HuH-7.5 (cell line): Measurements from ENCODE around the gene LTB.
"Not testable (repeated sequence)": the region's sequence is repeated elsewhere in the genome, so short reads cannot be mapped to it uniquely, and the experiment has no call there.

Experiments used
- DNase-seq: peaks from one replicate; pipeline ENCODE4 v3.0.0; 2011; ENCODE audit warnings: low spot score

Gene LTB

DNA sequence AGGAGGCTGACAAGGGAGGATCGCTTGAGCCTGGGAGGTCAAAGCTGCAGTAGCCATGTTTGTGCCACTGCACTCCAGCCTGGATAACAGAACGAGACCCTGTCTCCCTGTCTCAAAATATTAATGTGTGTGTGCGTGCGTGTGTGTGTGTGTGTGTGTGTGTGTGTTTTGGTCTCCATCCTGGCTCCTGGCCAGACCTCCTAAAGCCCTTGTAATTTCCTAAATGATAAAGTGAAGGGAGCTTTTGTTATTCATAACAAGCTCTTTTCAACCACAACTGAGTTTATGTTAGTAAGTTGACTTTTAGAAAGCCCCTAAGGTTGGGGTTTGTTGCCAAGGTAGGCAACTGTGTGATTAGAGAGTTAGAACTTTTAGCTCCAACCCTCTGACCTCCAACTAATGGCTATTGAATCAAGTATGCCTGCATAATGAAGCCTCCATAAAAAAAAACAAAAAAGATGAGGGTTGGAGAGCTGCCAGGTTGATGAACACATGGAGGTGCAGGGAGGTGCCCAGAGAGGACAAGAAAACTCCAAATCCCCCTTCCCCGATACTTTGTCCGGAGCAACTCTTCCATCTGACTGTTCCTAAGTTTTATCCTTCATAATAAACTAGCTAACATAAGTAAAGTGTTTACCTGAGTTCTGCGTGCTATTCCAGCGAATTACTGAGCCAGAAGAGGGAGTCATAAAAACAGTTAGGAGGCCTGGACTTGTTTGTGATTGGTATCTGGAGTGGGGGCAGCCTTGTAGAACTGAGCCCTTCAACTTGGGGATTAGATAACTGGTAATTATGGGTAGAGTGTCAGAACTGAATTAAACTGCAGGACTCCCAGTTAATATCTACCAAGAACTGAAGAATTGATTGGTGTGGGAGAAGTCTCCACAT lies 27.5 kb upstream of the LTB start:
- DNase-seq: no peak

DNA sequence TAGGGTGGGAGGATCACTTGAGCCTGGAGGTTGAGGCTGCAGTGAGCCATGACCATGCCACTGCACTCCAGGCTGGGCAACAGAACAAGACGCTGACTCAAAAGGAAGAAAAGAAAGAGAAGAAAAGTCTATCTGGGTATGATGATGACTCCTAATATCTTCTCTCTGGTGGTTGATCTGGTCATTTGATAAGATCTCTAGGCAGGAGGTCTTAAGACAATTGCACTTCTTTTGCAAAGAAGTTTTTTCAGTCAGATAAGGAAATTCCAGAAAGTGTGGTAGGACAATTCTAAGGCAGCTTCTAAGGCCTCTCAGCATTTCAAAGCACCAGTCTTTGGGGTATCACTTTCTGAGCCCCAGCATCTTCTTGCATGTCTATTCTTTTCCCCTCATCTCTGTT lies 25.1 kb upstream of the LTB start:
- no peak for DNase-seq

DNA sequence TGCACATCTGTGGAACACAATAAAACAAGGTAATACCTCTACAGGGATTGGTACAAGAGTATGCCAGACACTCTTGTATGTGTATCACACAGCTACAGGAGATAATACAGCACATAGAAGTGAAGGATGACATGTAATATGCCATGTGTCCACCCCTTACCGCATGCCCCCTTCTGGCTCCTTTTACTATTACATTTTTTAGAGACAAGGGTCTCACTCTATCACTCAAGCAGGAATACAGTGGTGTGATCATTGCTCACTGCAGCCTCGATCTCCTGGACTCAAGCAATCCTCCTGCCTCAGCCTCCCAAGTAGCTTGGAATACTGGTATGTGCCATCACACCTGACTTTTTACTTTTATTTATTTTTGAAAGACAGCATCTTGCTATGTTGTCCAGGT lies 14.8 kb upstream of the LTB start:
- no peak for DNase-seq

DNA sequence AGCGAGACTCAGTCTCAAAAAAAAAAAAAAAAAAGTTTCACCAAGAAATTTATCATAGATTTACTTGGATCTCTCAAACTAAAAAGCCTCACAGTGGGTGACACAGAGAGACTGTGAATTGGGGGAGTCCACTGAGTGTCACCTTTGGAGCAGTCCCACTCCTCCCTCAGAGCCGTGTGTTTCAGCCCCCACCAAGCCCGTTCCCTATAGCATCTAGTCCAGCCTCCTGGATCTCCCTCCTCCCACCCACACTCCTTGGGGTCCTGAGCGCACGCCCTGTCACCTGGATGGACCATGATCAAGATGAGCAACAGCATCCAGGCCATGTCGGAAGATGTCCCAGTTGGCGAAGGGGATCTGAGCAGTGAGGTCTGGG lies 10.2 kb upstream of the LTB start:
- no peak for DNase-seq

DNA sequence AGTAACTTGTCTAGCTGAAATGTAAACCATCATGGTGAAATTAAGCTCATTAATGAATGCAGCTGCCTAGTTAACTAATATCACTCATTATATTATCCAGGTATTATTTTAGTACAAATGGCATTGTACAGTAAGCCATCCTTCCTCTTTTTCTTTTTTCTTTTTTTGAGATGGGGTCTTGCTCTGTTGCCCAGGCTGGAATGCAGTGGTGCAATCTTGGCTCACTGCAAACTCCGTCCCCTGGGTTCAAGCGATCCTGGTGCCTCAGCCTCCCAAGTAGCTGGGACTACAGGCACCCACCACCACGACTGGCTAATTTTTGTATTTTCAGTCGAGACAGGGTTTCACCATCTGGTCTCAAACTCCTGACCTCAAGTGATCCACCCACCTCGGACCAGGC lies 8.5 kb upstream of the LTB start:
- not testable (repeated sequence) for DNase-seq

DNA sequence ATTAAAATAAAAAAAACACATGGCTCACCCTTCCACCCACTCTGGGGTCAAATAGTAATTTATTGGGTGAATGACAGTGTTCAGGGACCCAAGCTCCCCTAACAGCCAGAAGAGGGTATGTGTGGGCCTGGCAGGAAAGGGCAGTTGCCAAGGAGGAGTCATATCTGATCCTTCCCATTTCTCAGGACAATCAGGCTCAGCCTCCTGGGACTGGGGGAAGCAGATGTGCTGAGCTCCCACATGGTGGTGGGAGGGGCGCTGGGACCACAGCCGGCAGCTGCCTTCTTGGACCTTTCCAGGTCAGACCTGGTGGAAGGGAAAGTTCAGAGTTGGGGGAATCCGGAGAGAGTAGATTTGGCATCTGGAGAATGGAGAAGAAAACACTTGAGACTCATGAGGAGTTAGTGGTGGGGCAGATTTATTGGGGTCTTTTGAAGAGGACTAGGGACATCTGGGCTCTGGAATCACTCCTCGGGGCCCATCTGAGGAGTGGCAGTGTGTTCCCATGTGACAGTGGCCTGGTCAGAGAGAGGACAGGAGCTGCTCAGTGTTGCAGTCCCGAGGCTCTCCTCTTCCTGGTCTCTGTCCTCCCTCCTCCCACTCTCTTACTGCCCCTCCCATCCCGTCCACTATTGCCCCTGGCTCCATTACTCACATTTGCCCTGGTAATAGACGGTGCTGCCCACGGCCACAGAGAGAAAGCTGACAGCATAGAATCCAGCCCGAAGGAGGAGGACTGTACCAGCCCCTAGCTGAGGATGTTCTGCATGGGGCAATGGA lies 6.8 kb upstream of the LTB start:
- no peak for DNase-seq

DNA sequence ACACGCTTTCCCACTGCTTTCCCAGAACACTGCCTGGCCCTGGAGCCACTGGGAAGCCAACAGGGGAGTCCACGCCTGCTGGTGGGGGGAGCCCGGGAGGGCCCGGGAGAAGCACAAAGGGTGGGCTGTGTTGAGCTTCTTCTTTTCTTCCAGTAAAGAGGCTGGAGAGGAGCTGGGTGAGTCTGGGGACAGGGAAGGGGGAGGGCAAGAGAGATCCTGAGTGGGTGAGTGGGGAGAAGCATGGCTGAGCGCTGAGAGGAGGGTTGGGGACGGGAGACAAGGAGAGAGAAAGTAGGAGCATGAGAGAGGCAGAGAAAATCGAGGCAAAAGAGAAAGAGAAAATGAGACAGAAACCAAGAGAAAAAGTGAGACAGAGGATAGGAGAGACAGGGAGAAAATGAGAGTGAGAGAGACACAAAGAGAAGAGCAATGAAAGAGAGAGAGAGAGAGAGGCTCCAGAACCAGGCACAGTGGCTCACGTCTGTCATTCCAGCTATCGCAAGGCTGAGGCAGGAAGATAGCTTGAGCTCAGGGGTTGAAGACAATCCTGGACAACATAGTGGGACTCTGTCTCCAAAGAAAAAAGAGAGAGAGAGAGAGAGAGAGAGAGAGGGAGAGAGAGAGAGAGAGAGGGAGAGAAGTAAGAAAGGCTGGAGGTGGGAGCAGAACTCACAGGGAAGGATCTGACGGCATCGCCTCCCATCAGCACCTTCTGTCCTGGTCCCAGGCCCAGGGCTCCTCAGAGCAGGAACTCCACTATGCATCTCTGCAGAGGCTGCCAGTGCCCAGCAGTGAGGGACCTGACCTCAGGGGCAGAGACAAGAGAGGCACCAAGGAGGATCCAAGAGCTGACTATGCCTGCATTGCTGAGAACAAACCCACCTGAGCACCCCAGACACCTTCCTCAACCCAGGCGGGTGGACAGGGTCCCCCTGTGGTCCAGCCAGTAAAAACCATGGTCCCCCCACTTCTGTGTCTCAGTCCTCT lies 5.9 kb upstream of the LTB start:
- no peak for DNase-seq

DNA sequence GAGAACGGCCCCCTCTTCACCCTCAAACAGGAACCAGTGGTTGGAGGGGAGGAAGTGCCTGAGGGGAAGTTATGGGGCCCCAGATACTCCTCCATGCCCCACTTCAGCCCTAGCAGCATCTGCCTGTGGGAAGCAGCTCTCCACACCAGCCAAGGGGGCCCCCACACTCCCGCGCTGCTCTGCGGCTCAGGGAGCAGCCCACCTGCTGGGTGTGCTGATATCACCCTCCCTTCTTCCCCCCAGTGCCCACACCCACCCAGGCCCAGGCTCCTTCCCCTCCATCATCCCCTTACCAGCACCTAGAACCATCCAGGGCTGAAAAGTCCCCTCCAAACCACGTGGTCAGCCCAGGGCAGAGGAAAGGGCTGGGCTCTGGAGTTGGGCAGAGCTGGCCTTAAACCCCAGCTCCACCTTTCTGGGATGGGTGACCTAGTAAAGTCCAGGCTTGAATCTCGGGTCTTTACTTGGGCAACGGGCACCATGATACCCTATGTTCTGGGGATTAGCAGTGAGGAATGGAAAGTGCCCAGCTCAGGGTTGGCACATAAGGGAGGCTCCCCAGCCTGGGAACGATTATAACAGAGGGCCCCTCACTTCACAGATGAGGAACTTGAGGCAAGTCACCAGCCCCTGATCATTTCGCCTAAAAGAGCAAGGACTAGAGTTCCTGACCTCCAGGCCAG lies 4.5 kb upstream of the LTB start:
- DNase-seq: no peak

DNA sequence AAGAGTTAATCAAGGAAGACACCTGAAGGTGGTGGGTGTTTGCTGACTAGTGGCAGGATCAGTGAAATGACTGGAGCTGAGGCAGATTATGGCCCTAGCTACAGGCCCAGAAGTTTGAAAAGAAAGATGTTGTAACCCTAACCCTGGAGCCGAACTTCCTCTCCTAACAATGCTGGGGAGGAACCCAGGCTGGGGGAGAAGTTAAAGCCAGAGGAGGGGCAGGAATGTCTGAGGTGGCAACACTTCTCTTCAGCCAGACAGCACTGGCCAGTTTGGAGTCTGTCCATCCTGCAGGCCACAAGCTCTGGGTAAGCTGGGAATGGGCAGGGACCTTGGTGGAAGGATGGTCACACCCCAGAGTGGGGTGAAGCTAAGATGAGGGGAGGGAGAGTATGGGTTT lies 3.8 kb upstream of the LTB start, which contains the start of gene LST1:
Gene LST1 (plus strand): TSS at position 270 of the 400 bp plus-strand sequence. CDS start 1,023 bp downstream, outside the sequence.
- no peak for DNase-seq

DNA sequence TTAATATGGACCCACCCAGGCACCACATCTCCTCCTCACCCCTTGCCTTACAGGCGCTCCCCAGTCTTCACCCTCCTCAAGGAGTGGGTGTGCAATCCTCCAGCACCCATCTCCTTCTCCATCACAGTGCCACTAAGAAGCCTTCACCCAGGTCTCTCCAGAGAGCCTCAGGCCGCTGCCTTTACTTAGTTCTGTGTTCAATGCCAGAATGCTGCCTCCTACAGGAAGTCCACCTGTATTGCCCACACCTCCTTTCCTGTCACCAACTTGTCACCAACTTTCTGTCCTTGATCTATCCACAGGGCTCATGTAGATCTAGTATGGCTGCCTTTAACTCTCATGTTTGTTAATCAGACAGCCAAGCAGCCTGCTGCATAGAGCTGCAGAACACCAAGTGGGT lies 3.3 kb upstream of the LTB start:
- DNase-seq: no peak

DNA sequence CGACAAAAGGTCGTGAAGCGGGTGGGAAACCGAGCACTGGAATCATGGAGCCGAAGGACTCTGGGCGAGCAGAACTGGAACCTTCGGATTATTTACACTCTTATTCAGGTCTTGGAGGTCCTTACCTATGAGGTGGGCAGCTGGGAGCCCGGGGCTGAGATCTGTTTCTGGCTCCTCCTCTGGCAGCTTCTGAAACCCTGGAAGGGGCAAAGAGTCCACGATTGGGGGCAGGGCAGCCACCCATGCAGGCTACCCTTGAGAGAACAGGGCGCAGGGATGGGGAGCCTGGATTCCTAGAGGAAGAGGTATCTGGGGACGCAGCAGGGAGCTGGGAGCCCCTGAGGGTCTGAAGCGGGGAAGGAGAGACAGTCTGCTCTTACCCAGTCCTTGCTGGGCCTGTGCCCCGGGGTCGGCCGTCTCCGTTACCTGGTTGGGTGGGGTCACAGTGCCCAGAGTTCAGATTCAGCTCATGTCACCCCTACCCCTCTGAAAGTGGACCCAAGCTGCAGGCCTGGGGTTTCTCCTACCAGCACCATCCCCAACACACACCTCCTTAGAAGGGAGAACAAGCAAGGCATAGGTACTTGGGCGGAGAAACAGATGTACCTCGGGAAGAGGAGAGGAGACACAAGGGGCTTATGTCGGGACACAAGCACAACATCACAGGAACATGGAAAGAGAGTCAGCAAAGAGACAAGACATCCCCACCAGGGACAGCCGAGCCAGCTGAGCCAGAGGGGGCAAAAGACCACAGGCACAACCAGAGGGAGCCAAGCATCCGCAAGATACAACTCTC lies 592 bp downstream of the LTB start:
- no peak for DNase-seq

DNA sequence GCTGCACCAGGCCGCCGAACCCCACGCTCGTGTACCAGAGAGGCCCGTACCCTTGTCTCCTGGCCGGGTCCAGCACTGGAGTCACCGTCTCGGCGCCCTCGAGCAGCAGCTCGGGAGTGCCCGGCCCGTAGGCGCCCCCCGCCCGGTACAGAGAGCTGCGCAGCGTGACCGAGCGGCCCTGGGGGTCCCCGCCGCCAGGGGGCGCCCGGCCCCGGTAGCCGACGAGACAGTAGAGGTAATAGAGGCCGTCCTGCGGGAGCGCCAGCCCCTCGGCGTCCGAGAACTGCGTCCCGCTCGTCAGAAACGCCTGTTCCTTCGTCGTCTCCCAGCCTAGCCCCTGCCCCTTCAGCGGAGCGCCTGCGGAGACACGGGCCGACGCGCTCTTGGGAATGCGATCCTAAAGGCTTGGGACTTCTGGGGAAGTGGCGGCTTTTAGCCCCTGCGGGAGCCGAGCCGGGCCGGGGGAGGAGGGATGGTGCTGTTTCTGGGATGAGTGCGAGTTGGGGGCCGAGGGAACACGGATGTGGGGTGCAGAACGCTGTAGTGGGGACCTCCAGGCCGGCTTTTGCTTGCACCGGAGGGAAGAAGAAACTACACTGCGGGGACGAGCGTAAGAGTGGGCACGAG lies 1.3 kb downstream of the LTB start:
- peak; percentile 75 for DNase-seq

DNA sequence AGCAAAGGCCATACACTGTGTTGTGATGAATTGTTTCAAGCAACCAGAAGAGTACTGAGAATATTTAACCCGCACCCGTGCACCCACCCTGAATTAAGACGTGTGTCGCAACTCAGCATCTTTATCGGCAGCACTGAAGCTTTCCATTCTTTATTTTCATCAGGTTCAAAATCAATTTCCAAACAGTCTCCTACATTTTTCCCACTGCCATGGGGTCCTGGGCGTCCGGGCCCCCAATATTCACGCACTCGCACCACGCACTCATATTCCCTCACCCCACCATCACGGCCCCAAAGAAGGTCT lies 1.8 kb downstream of the LTB start:
- no peak for DNase-seq

DNA sequence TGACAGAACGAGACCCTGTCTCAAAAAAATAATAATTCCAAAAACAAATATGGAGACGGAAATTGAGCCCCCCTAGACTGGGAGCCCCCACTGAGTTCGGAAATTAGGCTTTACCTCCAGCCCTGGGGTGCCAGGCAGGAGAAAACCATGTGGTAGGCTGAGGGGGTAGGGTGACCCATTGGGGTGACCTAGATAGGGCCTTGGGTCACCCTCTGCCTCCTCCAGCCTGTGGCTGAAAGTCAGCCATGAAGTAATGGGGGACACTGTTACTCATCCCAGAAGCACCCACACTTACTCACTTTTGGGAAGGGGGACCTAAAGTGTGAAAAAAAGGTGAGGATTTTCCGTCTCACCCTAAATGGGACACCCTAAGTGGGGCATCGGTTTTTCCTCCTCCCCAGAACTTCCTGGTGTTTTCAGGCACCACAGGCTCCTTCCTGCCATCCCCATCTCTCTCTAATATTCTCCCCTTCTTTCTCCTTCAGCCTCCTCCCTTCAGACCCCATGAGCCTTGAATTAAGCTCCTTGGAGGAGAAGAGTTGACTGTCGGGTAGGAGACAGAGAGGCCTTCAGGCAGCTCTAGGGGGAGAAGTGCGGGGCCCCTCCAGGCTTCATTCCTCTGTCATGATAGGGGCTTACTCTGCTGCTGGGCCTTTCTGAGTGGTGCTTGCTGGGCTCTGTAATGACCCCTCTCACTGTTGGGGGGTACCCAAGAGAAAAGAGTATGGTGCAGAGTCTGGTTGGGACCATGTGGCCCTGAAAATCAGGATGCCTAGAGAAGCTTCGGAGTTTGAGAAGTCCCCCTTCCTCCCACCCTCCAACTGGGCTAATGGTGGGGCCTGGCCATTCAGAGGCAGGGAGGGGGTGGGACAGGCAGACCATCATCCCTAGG lies 2.4 kb downstream of the LTB start:
- no peak for DNase-seq

DNA sequence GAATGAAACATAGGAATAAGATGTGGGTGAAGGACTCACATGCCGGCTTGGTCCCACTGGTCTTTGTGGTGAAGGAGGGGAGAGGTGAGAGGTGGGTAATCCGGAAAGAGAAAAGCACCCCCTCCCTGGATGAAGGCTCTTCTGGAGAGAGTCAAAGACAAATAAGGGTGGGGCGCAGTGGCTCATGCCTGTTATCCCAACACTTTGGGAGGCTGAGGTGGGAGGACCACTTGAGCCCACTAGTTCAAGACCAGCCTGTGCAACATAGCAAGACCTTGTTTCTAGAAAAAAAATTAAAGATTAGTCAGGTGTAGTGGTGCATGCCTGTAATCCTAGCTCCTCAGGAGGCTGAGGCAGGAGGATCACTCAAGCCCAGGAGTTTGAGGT lies 3.1 kb downstream of the LTB start:
- DNase-seq: no peak

DNA sequence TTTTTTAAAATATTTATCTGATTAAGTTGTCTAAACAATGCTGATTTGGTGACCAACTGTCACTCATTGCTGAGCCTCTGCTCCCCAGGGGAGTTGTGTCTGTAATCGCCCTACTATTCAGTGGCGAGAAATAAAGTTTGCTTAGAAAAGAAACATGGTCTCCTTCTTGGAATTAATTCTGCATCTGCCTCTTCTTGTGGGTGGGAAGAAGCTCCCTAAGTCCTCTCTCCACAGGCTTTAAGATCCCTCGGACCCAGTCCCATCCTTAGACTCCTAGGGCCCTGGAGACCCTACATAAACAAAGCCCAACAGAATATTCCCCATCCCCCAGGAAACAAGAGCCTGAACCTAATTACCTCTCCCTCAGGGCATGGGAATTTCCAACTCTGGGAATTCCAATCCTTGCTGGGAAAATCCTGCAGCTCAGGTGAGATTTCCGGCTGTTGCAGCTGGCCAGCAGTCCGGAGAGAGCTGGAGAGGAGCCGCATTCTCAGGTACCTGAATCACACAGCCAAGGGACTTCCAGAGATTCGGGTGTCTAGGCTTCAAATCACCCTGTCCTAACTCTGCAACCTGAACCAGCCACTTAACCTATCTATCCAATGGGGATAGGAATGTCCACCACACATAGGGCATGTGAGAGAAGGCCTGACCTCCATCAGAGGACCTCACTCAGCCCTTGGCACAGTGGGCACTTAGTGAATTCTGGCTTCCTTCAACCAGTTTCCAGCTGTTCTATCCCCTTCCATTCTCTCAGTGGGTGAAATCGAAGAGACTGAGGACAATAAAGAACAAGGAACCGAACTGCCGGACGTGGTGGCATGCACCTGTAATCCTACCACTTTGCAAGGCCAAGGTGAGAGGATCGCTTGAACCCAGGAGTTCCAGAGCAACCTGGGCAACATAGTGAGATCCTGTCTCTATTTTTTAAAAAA lies 3.8 kb downstream of the LTB start:
- no peak for DNase-seq

DNA sequence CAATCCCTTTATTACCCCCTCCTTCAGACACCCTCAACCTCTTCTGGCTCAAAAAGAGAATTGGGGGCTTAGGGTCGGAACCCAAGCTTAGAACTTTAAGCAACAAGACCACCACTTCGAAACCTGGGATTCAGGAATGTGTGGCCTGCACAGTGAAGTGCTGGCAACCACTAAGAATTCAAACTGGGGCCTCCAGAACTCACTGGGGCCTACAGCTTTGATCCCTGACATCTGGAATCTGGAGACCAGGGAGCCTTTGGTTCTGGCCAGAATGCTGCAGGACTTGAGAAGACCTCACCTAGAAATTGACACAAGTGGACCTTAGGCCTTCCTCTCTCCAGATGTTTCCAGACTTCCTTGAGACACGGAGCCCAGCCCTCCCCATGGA lies 4.7 kb downstream of the LTB start:
- DNase-seq: no peak

DNA sequence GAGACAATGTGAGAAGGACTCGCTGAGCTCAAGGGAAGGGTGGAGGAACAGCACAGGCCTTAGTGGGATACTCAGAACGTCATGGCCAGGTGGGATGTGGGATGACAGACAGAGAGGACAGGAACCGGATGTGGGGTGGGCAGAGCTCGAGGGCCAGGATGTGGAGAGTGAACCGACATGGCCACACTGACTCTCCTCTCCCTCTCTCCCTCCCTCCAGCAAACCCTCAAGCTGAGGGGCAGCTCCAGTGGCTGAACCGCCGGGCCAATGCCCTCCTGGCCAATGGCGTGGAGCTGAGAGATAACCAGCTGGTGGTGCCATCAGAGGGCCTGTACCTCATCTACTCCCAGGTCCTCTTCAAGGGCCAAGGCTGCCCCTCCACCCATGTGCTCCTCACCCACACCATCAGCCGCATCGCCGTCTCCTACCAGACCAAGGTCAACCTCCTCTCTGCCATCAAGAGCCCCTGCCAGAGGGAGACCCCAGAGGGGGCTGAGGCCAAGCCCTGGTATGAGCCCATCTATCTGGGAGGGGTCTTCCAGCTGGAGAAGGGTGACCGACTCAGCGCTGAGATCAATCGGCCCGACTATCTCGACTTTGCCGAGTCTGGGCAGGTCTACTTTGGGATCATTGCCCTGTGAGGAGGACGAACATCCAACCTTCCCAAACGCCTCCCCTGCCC lies 5.2 kb downstream of the LTB start:
- no peak for DNase-seq
